GM21737 (cell line): ENCODE measurements around the gene GCNT2.
"Not testable (repeated sequence)": the region's sequence is repeated elsewhere in the genome, so short reads cannot be mapped to it uniquely, and the experiment has no call there.

ENCODE experiments used
- ATAC-seq: cut with Tn5 transposase; IDR thresholded peaks from one replicate; pipeline ENCODE4 v1.9.1; 2021; ENCODE audit warnings: mild to moderate bottlenecking, moderate library complexity; ENCODE audit not compliant: unreplicated experiment

The GCNT2 gene

DNA sequence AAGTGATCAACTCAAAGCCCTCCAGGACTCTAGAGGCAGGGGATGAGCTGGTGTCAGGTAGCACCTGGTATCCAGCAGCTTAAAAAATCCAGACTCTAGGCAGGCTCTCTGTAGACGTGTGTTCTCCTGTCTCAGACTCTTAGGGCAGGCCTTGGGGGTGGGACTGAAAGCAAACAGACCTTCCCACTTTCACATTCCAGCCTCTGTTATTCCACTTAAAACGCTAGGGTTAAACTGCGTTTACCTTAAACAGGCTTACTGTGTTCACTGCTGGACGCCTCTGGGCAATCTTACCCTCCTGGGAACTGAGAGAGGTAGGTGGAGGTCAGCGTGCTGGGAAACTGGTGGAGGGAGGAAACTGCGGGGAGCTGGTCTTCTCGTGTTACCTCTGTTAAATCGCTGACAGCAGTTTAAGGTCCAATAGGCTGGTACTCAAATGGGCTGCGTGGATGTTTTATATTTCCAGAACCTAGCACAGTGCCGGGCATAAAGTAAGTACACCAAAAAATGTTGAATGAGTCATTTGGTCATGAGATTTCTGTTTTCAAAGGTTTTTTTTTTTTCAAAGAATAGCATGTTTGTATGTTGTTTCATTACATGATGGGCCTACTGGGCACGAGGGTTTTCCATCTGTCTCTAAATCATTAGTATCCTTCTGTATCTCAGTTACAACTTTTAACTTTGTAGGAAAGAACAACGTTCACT, at the start of gene GCNT2:
GCNT2 (plus strand) TSS at position 248 of the 705 bp plus-strand sequence. CDS start 7,561 bp downstream, outside the sequence.
- peak; percentile 43 for ATAC-seq

- ATAC-seq = no peak
These were observed 48.5 kb upstream of the GCNT2 start for GRCh38 chr6:10472634-10473033.

GRCh38 chr6:10478187-10479040, 42.7 kb upstream of the GCNT2 start:
- no peak for ATAC-seq

DNA sequence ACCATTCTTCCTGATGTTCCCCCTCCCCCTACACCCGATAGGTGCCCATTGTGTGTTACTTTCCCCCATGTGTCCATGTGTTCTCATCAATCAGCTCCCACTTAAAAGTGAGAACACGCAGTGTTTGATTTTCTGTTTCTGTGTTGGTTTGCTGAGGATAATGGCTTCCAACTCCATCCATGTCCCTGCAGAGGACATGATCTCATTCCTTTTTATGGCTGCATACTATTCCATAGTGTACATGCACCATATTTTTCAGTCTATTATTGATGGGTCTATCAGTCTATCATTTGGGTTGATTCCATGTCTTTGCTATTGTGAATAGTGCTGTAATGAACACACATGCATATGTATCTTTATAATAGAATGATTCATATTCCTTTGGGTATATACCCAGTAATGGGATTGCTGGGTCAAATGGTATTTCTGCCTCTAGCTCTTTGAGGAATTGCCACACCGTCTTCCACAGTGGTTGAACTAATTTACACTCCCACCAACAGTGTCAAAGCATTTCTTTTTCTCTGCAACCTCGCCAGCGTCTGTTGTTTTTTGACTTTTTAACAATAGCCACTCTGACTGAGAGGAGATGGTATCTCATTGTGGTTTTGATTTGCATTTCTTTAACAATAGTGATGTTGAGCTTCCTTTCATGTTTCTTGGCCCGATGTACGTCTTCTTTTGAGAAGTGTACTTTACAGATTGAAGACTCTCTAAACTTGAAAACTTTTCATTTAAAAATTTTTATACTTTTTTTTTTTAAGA, 41.0 kb upstream of the GCNT2 start:
- ATAC-seq = no peak

- no peak for ATAC-seq
These were observed 40.0 kb upstream of the GCNT2 start for GRCh38 chr6:10481101-10481500.

DNA sequence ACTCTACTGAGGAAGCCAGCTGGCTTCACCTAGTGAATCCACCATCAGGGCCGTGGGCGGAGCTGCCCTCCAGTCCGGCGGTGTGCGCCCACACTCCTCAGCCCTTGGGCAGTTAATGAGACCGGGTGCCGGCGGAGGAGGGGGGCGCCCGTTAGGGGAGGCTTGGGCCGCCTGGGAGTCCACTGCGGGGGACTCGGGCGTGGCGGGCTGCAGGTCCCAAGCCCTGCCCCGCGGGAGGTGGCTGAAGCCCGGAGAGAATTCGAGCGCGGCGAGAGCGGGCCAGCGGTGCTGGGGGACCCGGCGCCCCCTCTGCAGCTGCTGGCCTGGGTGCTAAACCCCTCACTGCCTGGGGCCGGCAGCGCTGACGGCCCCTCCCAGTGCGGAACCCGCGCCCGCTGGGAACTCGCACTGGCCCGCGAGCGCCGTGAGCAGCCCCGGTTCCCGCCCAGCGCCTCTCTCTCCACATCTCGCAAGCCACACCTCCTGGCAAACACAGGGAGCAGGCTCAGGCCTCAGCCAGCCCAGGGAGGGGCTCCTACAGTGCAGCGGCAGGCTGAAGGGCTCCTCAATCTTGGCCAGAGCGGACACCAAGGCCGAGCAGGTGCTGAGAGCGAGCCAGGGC, 38.4 kb upstream of the GCNT2 start:
- ATAC-seq = no peak

- ATAC-seq = no peak
These were observed 36.2 kb upstream of the GCNT2 start for GRCh38 chr6:10484912-10485311.

GRCh38 chr6:10485406-10485805, 35.7 kb upstream of the GCNT2 start:
- no peak for ATAC-seq

- ATAC-seq = no peak
These were observed 34.9 kb upstream of the GCNT2 start for GRCh38 chr6:10486215-10486614.

GRCh38 chr6:10486944-10487588, 34.1 kb upstream of the GCNT2 start:
- ATAC-seq = not testable (repeated sequence)

DNA sequence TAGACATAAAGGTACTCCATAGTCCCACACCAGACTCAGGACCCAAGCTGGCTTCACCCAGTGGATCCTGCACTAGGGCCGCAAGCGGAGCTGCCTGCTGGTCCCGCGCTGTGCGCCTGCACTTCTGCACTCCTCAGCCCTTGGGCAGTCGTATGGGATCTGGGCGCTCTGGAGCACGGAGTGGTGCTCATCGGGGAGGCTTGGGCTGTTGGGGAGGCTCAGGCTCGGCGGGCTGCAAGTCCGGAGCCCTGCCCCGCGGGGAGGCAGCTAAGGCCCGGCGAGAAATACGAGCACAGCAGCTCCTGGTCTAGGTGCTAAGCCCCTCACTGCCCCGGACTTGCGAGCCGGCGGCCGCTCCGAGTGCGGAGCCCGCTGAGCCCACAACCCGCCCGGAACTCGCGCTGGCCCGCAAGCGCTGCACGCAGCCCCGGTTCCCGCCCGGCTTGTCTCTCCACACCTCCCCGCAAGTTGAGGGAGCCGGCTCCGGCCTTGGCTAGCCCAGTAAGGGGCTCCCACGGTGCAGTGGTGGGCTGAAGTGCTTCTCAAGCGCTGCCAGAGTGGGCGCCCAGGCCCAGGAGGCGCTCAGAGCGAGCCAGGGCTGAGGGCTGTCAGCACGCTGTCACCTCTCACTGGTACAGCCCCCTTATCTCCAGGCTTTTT, 33.4 kb upstream of the GCNT2 start:
- ATAC-seq = no peak

GRCh38 chr6:10491463-10491862, 29.7 kb upstream of the GCNT2 start:
- ATAC-seq = no peak

DNA sequence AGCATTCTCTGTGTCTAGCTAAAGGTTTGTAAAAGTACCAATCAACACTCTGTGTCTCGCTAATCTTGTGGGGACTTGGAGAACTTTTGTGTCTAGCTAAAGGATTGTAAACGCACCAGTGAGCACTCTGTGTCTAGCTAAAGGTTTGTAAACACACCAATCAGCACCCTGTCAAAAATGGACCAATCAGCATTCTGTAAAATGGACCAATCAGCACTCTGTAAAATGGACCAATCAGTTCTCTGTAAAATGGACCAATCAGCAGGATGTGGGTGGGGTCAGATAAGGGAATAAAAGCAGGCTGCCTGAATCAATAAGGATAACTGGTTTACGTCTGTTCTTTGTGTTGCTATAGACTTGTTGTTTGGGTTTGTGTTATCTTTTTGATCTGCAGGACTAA, 29.2 kb upstream of the GCNT2 start:
- ATAC-seq = not testable (repeated sequence)

- no peak for ATAC-seq
These were observed 26.1 kb upstream of the GCNT2 start for GRCh38 chr6:10495029-10495428.

- ATAC-seq = no peak
These were observed 15.6 kb upstream of the GCNT2 start for GRCh38 chr6:10505529-10505928.

- ATAC-seq = no peak
These were observed 13.9 kb upstream of the GCNT2 start for GRCh38 chr6:10507298-10507697.

DNA sequence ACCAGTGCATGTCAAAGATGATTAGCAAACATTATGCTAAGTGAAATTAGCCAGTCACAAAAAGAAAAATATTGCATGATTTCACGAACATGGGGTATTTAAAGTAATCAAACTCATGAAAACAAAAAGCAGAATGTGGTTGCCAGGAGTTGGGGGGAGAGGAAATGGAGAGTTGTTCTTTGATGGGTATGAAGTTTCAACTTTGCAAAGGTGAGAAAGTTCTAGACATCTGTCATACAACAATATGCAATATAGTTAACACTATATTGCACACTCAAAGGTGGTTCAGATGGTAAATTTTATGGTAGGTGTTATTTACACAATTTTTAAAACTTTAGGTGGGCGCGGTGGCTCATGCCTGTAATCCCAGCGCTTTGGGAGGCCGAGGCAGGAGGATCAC, 13.4 kb upstream of the GCNT2 start:
- ATAC-seq = no peak

DNA sequence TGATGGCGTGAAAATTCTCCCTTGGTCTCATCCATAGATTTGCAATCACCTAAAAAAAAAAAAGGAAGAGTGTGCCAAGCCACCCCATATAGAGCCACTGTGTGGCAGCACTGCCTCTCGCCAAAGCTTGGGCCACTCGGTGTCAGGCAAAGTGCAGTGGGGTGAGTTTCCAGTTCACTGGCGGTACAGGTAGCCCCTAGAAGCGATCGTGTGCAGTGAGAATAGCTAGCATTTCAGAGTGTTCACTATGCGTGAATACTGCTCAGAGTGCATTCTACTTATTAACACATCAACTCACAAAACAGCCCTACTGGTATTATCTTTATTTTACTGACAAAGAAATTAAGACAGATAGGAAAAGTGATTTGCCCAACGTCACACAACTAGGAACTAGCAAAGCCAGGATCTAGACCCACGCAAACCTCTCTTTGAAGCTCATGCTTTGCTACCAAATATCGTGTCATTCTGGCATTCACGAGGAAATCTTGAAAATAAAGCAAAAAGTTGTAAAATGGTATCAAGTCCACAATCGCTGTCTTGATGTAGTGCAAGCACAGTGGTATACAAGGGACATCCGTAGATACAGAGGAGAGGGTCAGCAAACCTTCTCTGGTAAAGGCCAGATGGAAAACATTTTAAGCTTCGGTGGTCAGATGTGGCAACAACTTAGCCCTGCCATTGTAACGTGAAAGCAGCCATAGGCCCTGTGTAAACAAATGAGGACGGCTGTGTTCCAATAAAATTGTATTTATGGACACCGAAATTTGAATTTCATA, 10.4 kb upstream of the GCNT2 start:
- ATAC-seq = peak; percentile 94

DNA sequence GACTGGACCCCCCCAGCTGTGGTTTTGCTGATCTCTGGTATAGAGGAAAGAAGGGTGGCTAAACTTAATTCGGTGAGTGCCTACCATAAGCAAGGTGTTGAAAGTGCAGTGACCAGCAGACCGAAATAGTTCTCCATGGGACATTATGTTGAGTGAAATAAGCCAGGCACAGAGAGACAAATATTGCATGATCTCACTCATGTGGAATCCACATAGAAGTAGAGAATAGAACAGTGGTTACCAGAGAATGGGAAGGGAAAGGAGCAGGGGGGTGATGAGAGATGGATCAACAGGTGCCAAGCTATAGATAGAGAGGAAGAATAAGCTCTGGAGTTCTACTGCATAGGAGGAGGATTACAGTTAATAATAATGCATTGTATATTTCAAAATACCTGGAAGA, 9.7 kb upstream of the GCNT2 start:
- ATAC-seq = no peak
